Prostate gland (tissue), 2 donors: Measurements from ENCODE around the gene PKLR. TPM values are rescaled to one million over a fixed set of nuclear protein-coding genes. Genes with fewer than 3 reads are reported as not detected.

Source experiments
- DNase-seq: peaks from one replicate; pipeline ENCODE4 v3.0.0-alpha.2; 2019; ENCODE audit warnings: low spot score
- H3K27ac ChIP-seq, 2 donors: fragments of 200-600 bp; sonication (generic); 2 replicates each; pipeline ENCODE4 v1.5.1; 2017 to 2019
- H3K27me3 ChIP-seq: fragments of 200-600 bp; sonication (generic); replicated peaks from 2 replicates; pipeline ENCODE4 v1.5.1; 2019; ENCODE audit not compliant: insufficient read depth
- H3K36me3 ChIP-seq, 2 donors: fragments of 200-600 bp; sonication (generic); 1 replicate in 1 of 2; 2 replicates in 1 of 2; pipeline versions ENCODE4 v1.5.1 to v1.8.1; 2017 to 2019
- H3K4me1 ChIP-seq: fragments of 200-600 bp; sonication (generic); replicated peaks from 2 replicates; pipeline ENCODE4 v1.5.1; 2019
- H3K4me3 ChIP-seq, 2 donors: fragments of 200-600 bp; sonication (generic); 2 replicates each; pipeline ENCODE4 v1.5.1; 2017 to 2019
- H3K9me3 ChIP-seq: fragments of 200-600 bp; sonication (generic); 2 replicates; pipeline ENCODE4 v1.5.1; 2017
- CTCF ChIP-seq, 4 experiments: fragments of 200-600 bp in 2 of 4; fragments of 450-650 bp in 2 of 4; sonication (generic) in 2 of 4; IDR thresholded peaks; 1 replicate in 3 of 4; 2 replicates in 1 of 4; pipeline ENCODE4 v1.5.1; 2016 to 2019; ENCODE audit warnings: antibody characterized with exemption in 4 of 4, mild to moderate bottlenecking in 2 of 4, moderate library complexity in 2 of 4
- POLR2A ChIP-seq: fragments of 450-650 bp; IDR thresholded peaks from one replicate; pipeline ENCODE4 v1.6.1; 2016; ENCODE audit warnings: antibody characterized with exemption, mild to moderate bottlenecking
- POLR2AphosphoS5 ChIP-seq: sonication (generic); formaldehyde crosslinking; IDR thresholded peaks from one replicate; pipeline ENCODE4 v1.6.1; 2017; ENCODE audit warnings: antibody characterized with exemption
- WGBS: methylation state at CpG from one replicate; pipeline ENCODE4 v1.1.5; 2018; 5-methylcytosine and 5-hydroxymethylcytosine counted together
- intact Hi-C: fragments of 100-400 bp; cut with DNase I; formaldehyde crosslinking; loops from one replicate; pipeline ENCODE4 v1.14.2; 2022
- total RNA-seq, 2 donors: library from RNA; depleted of rRNA; stranded (reverse); fragments of >200 nt; gene quantifications; one replicate each; pipeline ENCODE4 v1.1.0, GENCODE V29; 2016

Gene PKLR
- total RNA-seq, 2 donors from 2014 or later, result not detected

DNA sequence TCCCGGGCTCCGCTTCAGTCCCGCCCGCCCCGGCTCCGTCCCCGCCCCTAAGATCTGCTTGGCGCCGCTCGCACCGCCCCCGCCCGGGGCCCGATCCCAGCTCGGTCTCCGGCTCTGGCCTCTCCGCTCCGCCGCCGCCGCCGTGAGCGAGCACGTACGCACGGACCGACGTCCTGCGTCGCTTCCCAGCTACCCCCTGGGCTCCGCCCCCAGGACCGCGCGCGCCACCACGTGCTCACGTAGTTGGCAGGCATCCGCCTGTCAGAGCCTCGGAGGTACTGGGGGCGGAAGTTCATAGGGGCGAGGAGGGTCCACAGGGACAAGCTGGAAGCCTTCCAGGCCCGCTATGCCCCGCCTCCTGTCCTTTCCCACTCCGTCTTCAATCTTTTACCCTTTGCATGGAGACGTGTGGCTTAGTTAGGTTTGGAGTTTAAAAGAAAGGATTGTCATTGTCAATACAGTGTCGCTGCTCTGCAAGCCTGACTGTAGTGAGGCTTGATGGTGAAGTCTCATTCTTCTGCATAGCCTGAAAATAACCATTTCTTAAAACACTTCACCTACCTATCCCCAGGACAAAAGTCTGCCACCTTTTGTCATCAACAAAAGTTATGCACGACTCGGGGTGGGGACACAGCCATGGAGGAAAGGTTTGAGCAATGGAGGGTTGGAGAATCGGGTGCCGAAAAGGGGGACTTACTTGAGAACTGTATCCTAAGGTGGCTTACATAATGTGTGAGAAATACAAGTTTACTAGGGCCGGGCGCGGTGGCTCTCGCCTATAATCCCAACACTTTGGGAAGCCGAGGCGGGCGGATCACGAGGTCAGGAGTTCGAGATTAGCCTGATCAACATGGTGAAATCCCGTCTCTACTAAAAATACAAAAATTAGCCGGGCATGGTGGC is 27.6 kb downstream of the PKLR start, which contains the start of gene CLK2:
Gene CLK2 (minus strand): TSS at position 162 of the 903 bp plus-strand sequence. CDS start 2,527 bp downstream, outside the sequence.
- intact Hi-C loops, result loop anchor here (2.0 to 10.0 kb wide), 3 partner anchors 47 to 291 kb away; partner anchors contain the start of genes ASH1L and RUSC1
- H3K27ac ChIP-seq, result peak within 1 kb of the TSS; percentile 97 to 99
- peaks cover 4% of the 10 kb centered on the region for H3K4me1 ChIP-seq
- peak within 1 kb of the TSS; percentile 93 for H3K4me3 ChIP-seq
- no peaks in the 10 kb centered on the region for H3K27me3 ChIP-seq
- 11% methylated on average over 60 of the region's 61 CpGs for WGBS
- H3K36me3 ChIP-seq, result peaks cover 11 to 13% of the 10 kb centered on the region in 2 donors
- H3K9me3 ChIP-seq, result no peaks in the 10 kb centered on the region
- DNase-seq, result peak; percentile 92
- peak; percentile 81 for TF ChIP-seq POLR2A
- TF ChIP-seq POLR2AphosphoS5, result peak; percentile 97
- peak in 1 of 4 experiments; percentile 27 for TF ChIP-seq CTCF (IDR thresholded peaks at IDR 0.05)

DNA sequence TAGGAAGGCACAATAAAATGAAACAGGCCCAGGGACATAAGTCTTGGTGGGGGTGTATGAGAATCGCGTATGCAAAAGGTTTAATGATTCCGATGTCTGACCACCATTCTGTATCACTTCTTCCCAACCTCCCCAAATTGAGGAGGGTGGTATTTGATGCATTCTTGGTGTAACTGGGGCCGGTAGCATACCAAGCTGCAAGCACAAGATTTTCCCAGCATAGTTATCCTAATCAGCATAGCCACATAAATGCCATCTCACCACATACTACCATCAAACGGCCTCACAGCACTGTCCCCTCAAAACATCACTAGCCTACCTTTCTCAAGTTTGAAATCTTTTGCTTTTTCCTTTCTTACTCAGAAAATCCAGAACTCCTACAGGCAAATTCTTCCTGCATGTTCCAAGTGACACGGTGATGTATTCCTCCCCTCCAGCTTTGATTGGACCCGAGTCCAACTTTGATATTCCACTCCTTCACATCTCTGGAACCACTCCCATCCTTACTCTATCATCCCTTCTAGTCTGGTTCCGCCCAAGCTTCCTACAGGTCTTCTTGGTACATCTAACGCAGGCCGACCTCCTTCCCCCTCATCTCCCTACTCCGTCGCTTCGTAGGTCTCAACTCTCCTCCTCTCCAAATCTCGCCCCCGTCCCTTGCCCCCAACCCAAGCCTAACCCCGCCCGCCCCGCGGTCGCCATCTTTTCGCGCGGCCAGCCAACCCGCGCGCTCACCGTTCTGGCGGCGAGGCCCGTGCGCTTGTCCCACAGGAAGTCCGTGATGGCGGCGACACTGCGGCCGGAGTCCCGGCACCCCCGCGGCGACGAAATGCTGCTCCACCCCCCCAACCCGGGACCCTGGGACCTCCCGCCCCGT is 28.5 kb downstream of the PKLR start:
- TF ChIP-seq POLR2AphosphoS5 (no peak), CTCF (IDR thresholded peaks at IDR 0.05) (no peak), POLR2A (no peak)
- intact Hi-C loops, result loop anchor here (2.0 to 10.0 kb wide), 3 partner anchors 48 to 292 kb away; partner anchors contain the start of genes ASH1L and RUSC1
- Histone ChIP-seq H3K27ac (peak overlapping the region; percentile 97 to 99), H3K4me3 (peak overlapping the region; percentile 93), H3K36me3 (peaks cover 13 to 20% of the 10 kb centered on the region in 2 donors), H3K27me3 (no peaks in the 10 kb centered on the region), H3K9me3 (no peaks in the 10 kb centered on the region), H3K4me1 (no peaks in the 10 kb centered on the region)
- DNase-seq, result no peak
- WGBS, result 5% methylated on average over 44 of the region's 44 CpGs

GRCh38 chr1:155269381-155269780 is 31.9 kb downstream of the PKLR start:
- peaks cover 13 to 35% of the 10 kb centered on the region in 2 donors for H3K36me3 ChIP-seq
- intact Hi-C loops, result no loop called here
- no peak overlapping the region for H3K27ac ChIP-seq
- H3K4me1 ChIP-seq, result no peaks in the 10 kb centered on the region
- no peaks in the 10 kb centered on the region for H3K9me3 ChIP-seq
- H3K4me3 ChIP-seq, result no peak overlapping the region
- 91% methylated on average over 21 of the region's 21 CpGs for WGBS
- TF ChIP-seq POLR2A (no peak), CTCF (IDR thresholded peaks at IDR 0.05) (no peak), POLR2AphosphoS5 (no peak)
- no peaks in the 10 kb centered on the region for H3K27me3 ChIP-seq
- no peak for DNase-seq

GRCh38 chr1:155268630-155269029 is 32.6 kb downstream of the PKLR start:
- Histone ChIP-seq H3K36me3 (peaks cover 13 to 42% of the 10 kb centered on the region in 2 donors), H3K27me3 (no peaks in the 10 kb centered on the region), H3K4me1 (no peaks in the 10 kb centered on the region), H3K9me3 (no peaks in the 10 kb centered on the region), H3K27ac (no peak overlapping the region), H3K4me3 (no peak overlapping the region)
- 85% methylated on average over 20 of the region's 21 CpGs for WGBS
- TF ChIP-seq CTCF (IDR thresholded peaks at IDR 0.05) (no peak), POLR2AphosphoS5 (no peak), POLR2A (no peak)
- intact Hi-C loops, result no loop called here
- DNase-seq, result no peak
